Liver (tissue), 3 donors: Measurements from ENCODE around the gene TMEM214.

ENCODE experiments used
- EGR1 ChIP-seq, 2 donors: IDR thresholded peaks; 2 replicates each; pipeline ENCODE4 v1.6.1; 2016 to 2018; ENCODE audit warnings: antibody characterized with exemption in 2 of 2, low read depth in 2 of 2
- FOXA2 ChIP-seq: IDR thresholded peaks from 2 replicates; pipeline ENCODE4 v1.6.1; 2016; ENCODE audit warnings: antibody characterized with exemption
- GABPA ChIP-seq, 2 donors: IDR thresholded peaks in 1 of 2; conservative IDR thresholded peaks in 1 of 2; 2 replicates each; pipeline ENCODE4 v1.6.1; 2016; ENCODE audit warnings: antibody characterized with exemption in 2 of 2, mild to moderate bottlenecking in 1 of 2, moderate library complexity in 1 of 2
- HNF4A ChIP-seq, 2 donors: conservative IDR thresholded peaks; 2 replicates each; pipeline ENCODE4 v1.6.1; 2016; ENCODE audit warnings: antibody characterized with exemption in 2 of 2, mild to moderate bottlenecking in 2 of 2
- HNF4G ChIP-seq: IDR thresholded peaks from 2 replicates; pipeline ENCODE4 v1.6.1; 2016; ENCODE audit warnings: antibody characterized with exemption
- JUND ChIP-seq, 2 donors: IDR thresholded peaks; 2 replicates each; pipeline ENCODE4 v1.6.1; 2016; ENCODE audit warnings: antibody characterized with exemption in 2 of 2
- MAX ChIP-seq: IDR thresholded peaks from 2 replicates; pipeline ENCODE4 v1.6.1; 2016; ENCODE audit warnings: antibody characterized with exemption
- REST ChIP-seq: IDR thresholded peaks from 2 replicates; pipeline ENCODE4 v1.6.1; 2016; ENCODE audit warnings: antibody characterized with exemption, mild to moderate bottlenecking
- RXRA ChIP-seq, 2 donors: IDR thresholded peaks; 2 replicates each; pipeline ENCODE4 v1.6.1; 2017 to 2018; ENCODE audit warnings: antibody characterized with exemption in 2 of 2, mild to moderate bottlenecking in 1 of 2
- TAF1 ChIP-seq: conservative IDR thresholded peaks from 2 replicates; pipeline ENCODE4 v1.6.1; 2016; ENCODE audit warnings: antibody characterized with exemption, mild to moderate bottlenecking
- YY1 ChIP-seq: IDR thresholded peaks from 2 replicates; pipeline ENCODE4 v1.6.1; 2016; ENCODE audit warnings: antibody characterized with exemption, mild to moderate bottlenecking
- TF ChIP-seq, protein P1 (sequence below): fragments of 150-350 bp; IDR thresholded peaks from 2 replicates; pipeline ENCODE4 v1.5.1; 2017; ENCODE audit warnings: improper control_type of control experiment, low read depth, low read length; ENCODE audit not compliant: missing input control
- TF ChIP-seq, protein P2 (sequence below): IDR thresholded peaks from 2 replicates; pipeline ENCODE4 v1.6.1; 2016; ENCODE audit warnings: antibody characterized with exemption
- TF ChIP-seq, protein P3 (sequence below): IDR thresholded peaks from 2 replicates; pipeline ENCODE4 v1.6.1; 2016; ENCODE audit warnings: antibody characterized with exemption
- donor health status: healthy.
- donor health status: healthy.

DNA sequence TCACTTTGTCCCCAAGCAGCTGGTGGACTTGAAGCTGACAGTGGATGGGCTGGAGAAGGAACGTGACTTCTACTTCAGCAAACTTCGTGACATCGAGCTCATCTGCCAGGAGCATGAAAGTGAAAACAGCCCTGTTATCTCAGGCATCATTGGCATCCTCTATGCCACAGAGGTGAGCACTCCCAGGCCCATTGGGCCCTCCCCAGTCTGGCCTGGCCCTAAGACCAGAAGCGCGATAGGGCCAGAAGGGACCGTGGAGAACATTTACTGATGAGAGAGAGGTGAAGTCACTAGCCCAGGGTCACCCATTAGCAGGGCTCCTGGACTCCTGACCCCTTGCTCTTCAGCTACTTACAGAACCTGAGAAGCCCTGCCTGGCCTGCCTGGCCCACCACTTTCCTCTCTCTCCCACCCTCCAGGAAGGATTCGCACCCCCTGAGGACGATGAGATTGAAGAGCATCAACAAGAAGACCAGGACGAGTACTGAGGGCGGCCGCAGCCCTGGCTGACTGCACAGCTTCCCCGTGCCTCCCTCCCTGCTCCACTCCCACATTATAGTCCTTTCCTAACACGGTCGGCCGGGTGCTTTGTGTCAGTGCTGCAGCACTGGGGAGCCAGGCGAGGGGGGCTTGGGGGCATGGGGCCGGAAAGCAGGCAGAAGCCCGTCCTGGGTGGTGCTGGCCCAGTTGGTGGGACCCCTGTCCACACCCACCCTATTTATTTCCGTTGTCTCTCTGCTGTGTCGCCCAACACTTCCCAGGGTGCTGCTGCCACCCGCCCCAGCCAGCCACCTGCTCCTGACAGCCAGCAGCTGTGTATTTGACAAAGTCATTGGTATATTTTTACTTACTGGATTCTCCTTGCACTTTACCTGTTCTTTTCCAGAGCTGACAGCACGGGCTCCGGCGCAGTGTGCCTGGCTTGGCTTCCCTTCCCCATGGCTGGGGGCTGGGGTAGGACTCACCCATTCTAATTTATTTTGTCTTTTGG lies 6.6 kb upstream of the TMEM214 start:
- TF ChIP-seq JUND (IDR thresholded peaks at IDR 0.05), result no peak
- no peak for TF ChIP-seq EGR1 (IDR thresholded peaks at IDR 0.05; ENCODE audit: low read depth in 2 of 2)
- TF ChIP-seq, protein P1, sequence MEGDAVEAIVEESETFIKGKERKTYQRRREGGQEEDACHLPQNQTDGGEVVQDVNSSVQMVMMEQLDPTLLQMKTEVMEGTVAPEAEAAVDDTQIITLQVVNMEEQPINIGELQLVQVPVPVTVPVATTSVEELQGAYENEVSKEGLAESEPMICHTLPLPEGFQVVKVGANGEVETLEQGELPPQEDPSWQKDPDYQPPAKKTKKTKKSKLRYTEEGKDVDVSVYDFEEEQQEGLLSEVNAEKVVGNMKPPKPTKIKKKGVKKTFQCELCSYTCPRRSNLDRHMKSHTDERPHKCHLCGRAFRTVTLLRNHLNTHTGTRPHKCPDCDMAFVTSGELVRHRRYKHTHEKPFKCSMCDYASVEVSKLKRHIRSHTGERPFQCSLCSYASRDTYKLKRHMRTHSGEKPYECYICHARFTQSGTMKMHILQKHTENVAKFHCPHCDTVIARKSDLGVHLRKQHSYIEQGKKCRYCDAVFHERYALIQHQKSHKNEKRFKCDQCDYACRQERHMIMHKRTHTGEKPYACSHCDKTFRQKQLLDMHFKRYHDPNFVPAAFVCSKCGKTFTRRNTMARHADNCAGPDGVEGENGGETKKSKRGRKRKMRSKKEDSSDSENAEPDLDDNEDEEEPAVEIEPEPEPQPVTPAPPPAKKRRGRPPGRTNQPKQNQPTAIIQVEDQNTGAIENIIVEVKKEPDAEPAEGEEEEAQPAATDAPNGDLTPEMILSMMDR, result no peak
- TF ChIP-seq, protein P2, sequence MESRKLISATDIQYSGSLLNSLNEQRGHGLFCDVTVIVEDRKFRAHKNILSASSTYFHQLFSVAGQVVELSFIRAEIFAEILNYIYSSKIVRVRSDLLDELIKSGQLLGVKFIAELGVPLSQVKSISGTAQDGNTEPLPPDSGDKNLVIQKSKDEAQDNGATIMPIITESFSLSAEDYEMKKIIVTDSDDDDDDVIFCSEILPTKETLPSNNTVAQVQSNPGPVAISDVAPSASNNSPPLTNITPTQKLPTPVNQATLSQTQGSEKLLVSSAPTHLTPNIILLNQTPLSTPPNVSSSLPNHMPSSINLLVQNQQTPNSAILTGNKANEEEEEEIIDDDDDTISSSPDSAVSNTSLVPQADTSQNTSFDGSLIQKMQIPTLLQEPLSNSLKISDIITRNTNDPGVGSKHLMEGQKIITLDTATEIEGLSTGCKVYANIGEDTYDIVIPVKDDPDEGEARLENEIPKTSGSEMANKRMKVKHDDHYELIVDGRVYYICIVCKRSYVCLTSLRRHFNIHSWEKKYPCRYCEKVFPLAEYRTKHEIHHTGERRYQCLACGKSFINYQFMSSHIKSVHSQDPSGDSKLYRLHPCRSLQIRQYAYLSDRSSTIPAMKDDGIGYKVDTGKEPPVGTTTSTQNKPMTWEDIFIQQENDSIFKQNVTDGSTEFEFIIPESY, result no peak
- TF ChIP-seq FOXA2, result no peak
- no peak for TF ChIP-seq HNF4A (conservative IDR thresholded peaks at IDR 0.05)
- no peak for TF ChIP-seq GABPA (IDR thresholded peaks at IDR 0.05 in 1 of 2, conservative IDR thresholded peaks at IDR 0.05 in 1 of 2)
- TF ChIP-seq YY1, result no peak
- no peak for TF ChIP-seq REST
- no peak for TF ChIP-seq TAF1
- no peak for TF ChIP-seq MAX
- TF ChIP-seq RXRA (IDR thresholded peaks at IDR 0.05), result no peak
- TF ChIP-seq, protein P3, sequence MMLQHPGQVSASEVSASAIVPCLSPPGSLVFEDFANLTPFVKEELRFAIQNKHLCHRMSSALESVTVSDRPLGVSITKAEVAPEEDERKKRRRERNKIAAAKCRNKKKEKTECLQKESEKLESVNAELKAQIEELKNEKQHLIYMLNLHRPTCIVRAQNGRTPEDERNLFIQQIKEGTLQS, result no peak
- no peak for TF ChIP-seq HNF4G
